Measurements from ENCODE around the gene FAM184B. TPM values are rescaled to one million over a fixed set of nuclear protein-coding genes. Genes with fewer than 3 reads are reported as not detected.

The FAM184B gene
- total and polyA plus RNA-seq, 2 experiments from 2014 or later, result not detected

DNA sequence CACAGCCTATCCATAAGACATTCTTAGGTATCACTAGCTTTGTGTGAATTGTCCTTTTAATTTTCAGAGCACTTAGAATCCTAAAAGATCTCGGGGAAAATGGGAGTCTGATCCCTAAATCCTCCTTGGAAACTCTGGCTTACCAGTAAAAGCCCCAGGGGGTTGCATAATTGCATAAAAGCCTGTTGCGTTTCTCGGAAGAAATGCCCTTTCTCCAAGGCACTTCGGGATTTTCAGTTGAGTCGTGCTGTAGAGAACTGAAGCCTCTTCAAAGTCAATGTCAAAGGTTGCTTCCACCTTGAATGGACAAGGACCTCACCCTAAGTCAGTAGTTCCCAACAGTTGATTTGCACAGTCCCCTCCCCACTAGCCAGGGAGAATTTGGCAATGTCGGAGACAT is 20.8 kb downstream of the FAM184B start:
- 68% methylated on average over 6 of the region's 6 CpGs for WGBS (ENCODE audit: low lambda C conversion rate, missing lambda C conversion rate)
- Histone ChIP-seq H3K4me3 (no peak overlapping the region), H3K9me3 (ENCODE audit: low read depth) (no peaks in the 10 kb centered on the region), H3K27me3 (no peaks in the 10 kb centered on the region), H2AFZ (no peak overlapping the region), H3K9me2 (replicated peaks; ENCODE audit: insufficient read depth) (no peaks in the 10 kb centered on the region), H3K36me3 (replicated peaks; ENCODE audit: insufficient read depth, low read depth) (no peaks in the 10 kb centered on the region), H3K4me1 (ENCODE audit: insufficient read depth) (no peaks in the 10 kb centered on the region), H3K27ac (no peak overlapping the region), H3K4me2 (no peak overlapping the region), H3K79me2 (no peaks in the 10 kb centered on the region), H4K20me1 (ENCODE audit: insufficient read depth, poor library complexity, severe bottlenecking) (no peaks in the 10 kb centered on the region)
- TF ChIP-seq EZH2phosphoT487 (IDR thresholded peaks at IDR 0.05; ENCODE audit: low read depth, severe bottlenecking, unreplicated experiment) (no peak), EZH2 (IDR thresholded peaks at IDR 0.05; ENCODE audit: borderline replicate concordance) (no peak)
- TF ChIP-seq, protein P1, sequence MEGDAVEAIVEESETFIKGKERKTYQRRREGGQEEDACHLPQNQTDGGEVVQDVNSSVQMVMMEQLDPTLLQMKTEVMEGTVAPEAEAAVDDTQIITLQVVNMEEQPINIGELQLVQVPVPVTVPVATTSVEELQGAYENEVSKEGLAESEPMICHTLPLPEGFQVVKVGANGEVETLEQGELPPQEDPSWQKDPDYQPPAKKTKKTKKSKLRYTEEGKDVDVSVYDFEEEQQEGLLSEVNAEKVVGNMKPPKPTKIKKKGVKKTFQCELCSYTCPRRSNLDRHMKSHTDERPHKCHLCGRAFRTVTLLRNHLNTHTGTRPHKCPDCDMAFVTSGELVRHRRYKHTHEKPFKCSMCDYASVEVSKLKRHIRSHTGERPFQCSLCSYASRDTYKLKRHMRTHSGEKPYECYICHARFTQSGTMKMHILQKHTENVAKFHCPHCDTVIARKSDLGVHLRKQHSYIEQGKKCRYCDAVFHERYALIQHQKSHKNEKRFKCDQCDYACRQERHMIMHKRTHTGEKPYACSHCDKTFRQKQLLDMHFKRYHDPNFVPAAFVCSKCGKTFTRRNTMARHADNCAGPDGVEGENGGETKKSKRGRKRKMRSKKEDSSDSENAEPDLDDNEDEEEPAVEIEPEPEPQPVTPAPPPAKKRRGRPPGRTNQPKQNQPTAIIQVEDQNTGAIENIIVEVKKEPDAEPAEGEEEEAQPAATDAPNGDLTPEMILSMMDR (IDR thresholded peaks at IDR 0.05; ENCODE audit: poor library complexity), result no peak
- DNase-seq (ENCODE audit: low spot score), result no peak

DNA sequence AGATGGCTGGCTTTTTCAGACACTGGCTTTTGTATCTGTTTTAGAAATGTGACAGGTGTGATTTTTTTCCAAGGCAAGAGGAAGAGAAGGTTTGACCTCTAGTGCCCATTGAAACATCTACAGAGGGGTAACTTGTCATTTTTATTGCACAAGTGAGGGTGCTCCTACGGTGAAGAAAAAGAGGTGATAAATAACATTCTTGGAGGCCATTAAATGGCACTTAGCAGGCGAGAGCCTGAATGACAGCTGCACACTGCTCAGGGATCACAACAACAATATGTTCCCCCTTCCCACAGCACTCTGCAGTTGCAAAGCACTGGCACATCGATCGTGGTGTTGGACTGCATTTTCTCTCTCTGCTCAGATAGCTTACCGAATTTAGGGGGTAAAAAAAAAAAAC is 22.9 kb downstream of the FAM184B start:
- no peak for DNase-seq (ENCODE audit: low spot score)
- Histone ChIP-seq H3K4me2 (no peak overlapping the region), H3K79me2 (no peaks in the 10 kb centered on the region), H4K20me1 (ENCODE audit: insufficient read depth, poor library complexity, severe bottlenecking) (no peaks in the 10 kb centered on the region), H3K9me2 (replicated peaks; ENCODE audit: insufficient read depth) (no peaks in the 10 kb centered on the region), H2AFZ (no peak overlapping the region), H3K4me3 (no peak overlapping the region), H3K4me1 (ENCODE audit: insufficient read depth) (no peaks in the 10 kb centered on the region), H3K27ac (no peak overlapping the region), H3K27me3 (no peaks in the 10 kb centered on the region), H3K36me3 (replicated peaks; ENCODE audit: insufficient read depth, low read depth) (no peaks in the 10 kb centered on the region), H3K9me3 (ENCODE audit: low read depth) (no peaks in the 10 kb centered on the region)
- WGBS (ENCODE audit: low lambda C conversion rate, missing lambda C conversion rate), result 58% methylated on average over 5 of the region's 5 CpGs
- no peak for TF ChIP-seq EZH2 (IDR thresholded peaks at IDR 0.05; ENCODE audit: borderline replicate concordance)
- no peak for TF ChIP-seq EZH2phosphoT487 (IDR thresholded peaks at IDR 0.05; ENCODE audit: low read depth, severe bottlenecking, unreplicated experiment)
- TF ChIP-seq, protein P1 (IDR thresholded peaks at IDR 0.05; ENCODE audit: poor library complexity), result no peak

DNA sequence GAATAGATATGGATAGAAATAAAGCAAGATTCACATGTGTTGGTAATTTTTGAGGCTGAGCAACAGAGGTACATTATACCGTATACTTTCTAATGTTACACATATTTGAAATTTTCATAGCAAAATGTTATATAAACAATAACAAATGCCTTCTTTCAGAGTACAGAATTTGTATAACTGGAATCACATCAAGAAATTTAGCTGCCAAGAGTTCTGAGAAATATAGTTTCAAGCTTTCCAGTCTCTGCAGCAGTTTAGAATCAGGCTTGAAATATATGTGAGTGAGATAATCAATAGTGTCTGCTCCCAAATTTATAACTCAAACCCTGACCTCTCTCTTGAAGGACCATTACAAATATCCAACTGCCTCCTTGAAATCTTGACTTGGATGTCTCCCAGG is 23.8 kb downstream of the FAM184B start:
- no peaks in the 10 kb centered on the region for H3K79me2 ChIP-seq
- H3K27me3 ChIP-seq, result no peaks in the 10 kb centered on the region
- H3K9me3 ChIP-seq (ENCODE audit: low read depth), result no peaks in the 10 kb centered on the region
- H3K27ac ChIP-seq, result no peak overlapping the region
- TF ChIP-seq, protein P1 (IDR thresholded peaks at IDR 0.05; ENCODE audit: poor library complexity), result no peak
- TF ChIP-seq EZH2phosphoT487 (IDR thresholded peaks at IDR 0.05; ENCODE audit: low read depth, severe bottlenecking, unreplicated experiment) (no peak), EZH2 (IDR thresholded peaks at IDR 0.05; ENCODE audit: borderline replicate concordance) (no peak)
- no peak for DNase-seq (ENCODE audit: low spot score)
- H3K4me3 ChIP-seq, result no peak overlapping the region
- H3K36me3 ChIP-seq (replicated peaks; ENCODE audit: insufficient read depth, low read depth), result no peaks in the 10 kb centered on the region
- no peaks in the 10 kb centered on the region for H4K20me1 ChIP-seq (ENCODE audit: insufficient read depth, poor library complexity, severe bottlenecking)
- H2AFZ ChIP-seq, result no peak overlapping the region
- no peak overlapping the region for H3K4me2 ChIP-seq
- H3K9me2 ChIP-seq (replicated peaks; ENCODE audit: insufficient read depth), result no peaks in the 10 kb centered on the region
- WGBS (ENCODE audit: low lambda C conversion rate, missing lambda C conversion rate), result 64% methylated on average over 1 of the region's 1 CpG
- H3K4me1 ChIP-seq (ENCODE audit: insufficient read depth), result no peaks in the 10 kb centered on the region

DNA sequence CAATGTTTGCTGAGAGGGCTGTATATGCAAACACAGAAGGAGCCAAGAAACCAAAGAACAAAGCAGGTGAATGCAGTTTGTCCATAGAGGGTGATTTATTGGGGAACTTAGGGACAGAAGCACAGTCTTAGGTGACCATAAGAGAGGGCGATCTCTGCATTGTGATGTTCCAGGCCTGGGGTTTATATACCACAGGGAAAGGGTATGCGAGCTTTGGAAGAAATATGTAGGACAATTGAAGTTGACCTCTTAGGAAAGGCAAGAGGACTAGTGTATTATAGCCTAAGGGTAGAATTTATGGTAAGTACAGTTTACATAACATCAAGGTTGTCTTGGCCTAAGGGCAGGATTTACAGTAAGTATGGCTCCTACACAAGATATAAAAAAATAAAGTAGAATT is 27.8 kb downstream of the FAM184B start:
- no peaks in the 10 kb centered on the region for H3K4me1 ChIP-seq (ENCODE audit: insufficient read depth)
- no peak overlapping the region for H3K4me2 ChIP-seq
- no peaks in the 10 kb centered on the region for H3K27me3 ChIP-seq
- DNase-seq (ENCODE audit: low spot score), result no peak
- no peak overlapping the region for H3K27ac ChIP-seq
- H4K20me1 ChIP-seq (ENCODE audit: insufficient read depth, poor library complexity, severe bottlenecking), result no peaks in the 10 kb centered on the region
- no peaks in the 10 kb centered on the region for H3K9me3 ChIP-seq (ENCODE audit: low read depth)
- no peaks in the 10 kb centered on the region for H3K79me2 ChIP-seq
- no peak overlapping the region for H3K4me3 ChIP-seq
- TF ChIP-seq, protein P1 (IDR thresholded peaks at IDR 0.05; ENCODE audit: poor library complexity), result no peak
- TF ChIP-seq EZH2 (IDR thresholded peaks at IDR 0.05; ENCODE audit: borderline replicate concordance), result no peak
- TF ChIP-seq EZH2phosphoT487 (IDR thresholded peaks at IDR 0.05; ENCODE audit: low read depth, severe bottlenecking, unreplicated experiment), result no peak
- no peaks in the 10 kb centered on the region for H3K9me2 ChIP-seq (replicated peaks; ENCODE audit: insufficient read depth)
- no peaks in the 10 kb centered on the region for H3K36me3 ChIP-seq (replicated peaks; ENCODE audit: insufficient read depth, low read depth)
- no peak overlapping the region for H2AFZ ChIP-seq
- 68% methylated on average over 2 of the region's 2 CpGs for WGBS (ENCODE audit: low lambda C conversion rate, missing lambda C conversion rate)
